ENCODE results near the gene NCKAP5.

The NCKAP5 gene

GRCh38 chr2:133377599-133377998, 190.7 kb downstream of the NCKAP5 start:
- DNase-seq: no peak

DNA sequence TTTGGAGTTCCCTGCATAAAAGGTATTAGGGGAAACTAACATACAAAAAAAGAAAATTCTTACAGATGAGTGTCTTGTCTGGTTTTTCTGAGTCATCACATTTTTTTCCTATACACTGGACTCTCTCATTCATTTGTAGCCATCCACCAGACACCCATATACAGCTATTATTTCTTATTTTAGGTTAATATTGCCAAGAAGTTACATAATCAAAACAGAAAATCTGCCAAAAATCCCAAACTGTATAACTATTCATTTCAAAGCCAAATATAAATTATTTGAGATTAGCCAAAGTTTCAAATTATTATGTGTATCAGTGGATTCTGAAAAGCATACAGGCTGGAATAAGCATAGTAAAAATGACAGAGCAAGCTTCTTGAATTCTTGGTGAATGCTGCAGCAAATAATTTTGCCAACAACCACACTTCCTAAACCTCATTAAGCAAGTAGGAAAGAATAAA, 191.2 kb downstream of the NCKAP5 start:
- no peak for DNase-seq

- no peak for DNase-seq
These were observed 193.5 kb downstream of the NCKAP5 start for GRCh38 chr2:133374781-133375180.

- no peak for DNase-seq
These were observed 197.0 kb downstream of the NCKAP5 start for GRCh38 chr2:133371286-133371685.

DNA sequence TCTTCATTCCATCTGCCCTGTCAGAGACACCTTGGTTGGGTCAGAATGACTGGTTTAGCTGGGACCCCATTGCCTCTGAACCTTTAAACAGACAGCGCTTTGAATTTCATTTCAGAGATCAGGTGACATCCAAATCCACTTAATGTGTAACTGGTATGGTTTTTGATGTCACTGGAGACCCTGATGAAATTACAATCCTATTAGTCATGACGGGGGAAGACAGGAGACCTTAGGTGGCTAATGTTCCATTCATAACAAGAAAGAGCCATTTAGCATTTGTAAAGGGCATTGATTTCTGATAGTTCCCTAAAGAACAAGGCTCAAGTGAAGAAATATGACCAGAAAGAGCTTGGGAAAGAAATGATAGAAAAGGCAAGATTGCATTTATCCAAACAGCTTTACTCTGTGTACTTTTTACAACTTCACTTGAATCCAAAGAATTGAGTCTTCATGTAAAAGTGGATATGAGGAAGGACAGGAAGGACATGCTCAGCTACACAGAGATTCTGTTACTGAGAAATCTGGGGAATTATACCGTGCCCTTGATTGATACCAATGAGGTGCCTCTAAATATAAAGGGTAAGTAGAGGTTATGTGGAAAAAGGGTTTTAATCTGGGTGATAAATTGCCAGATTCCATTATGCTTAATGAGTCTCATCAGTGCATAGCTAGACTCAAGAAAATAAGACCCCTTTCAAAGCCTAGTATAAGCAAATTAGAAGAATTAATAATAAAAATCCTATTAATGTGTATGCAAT, 198.2 kb downstream of the NCKAP5 start:
- no peak for DNase-seq

DNA sequence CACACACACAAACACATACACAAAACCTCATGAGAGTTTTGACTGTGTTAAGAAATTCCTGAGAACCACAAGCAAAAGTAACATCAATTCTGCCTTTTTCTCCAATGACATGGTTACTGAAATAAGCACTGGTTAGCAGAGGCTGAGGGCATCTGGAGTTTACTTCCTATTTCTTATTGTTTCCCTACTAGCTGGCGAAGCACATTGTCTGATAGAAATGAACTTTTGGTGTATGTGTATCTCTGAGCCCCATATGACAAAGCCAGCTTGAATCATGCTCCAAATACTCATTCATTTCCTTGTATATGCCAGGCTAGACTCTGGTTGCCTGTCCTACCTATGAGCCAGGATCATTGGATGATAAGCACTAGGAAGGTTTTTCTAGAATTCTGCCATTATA, 203.1 kb downstream of the NCKAP5 start:
- no peak for DNase-seq

GRCh38 chr2:133364636-133365035, 203.6 kb downstream of the NCKAP5 start:
- DNase-seq: no peak

DNA sequence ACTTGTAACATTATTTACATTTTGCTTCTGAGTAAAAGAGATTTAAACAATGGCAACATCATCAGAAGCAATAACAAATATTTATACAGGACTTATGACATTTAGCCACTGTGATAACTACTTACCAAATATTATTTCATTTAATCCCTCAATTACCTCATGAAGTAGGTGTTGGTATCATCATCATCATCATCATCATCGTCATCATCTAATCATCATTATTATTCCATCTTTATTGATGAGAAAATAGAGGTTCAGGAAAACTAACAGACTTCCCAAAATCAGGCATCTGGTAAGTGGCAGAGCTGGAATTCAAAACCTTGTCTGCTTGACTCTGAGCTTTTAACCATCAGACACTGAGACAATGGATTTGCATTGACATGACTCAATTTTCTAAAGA, 204.4 kb downstream of the NCKAP5 start:
- no peak for DNase-seq

GRCh38 chr2:133362061-133362476, 206.2 kb downstream of the NCKAP5 start:
- peak; percentile 20 for DNase-seq

GRCh38 chr2:133360882-133361281, 207.4 kb downstream of the NCKAP5 start:
- no peak for DNase-seq

DNA sequence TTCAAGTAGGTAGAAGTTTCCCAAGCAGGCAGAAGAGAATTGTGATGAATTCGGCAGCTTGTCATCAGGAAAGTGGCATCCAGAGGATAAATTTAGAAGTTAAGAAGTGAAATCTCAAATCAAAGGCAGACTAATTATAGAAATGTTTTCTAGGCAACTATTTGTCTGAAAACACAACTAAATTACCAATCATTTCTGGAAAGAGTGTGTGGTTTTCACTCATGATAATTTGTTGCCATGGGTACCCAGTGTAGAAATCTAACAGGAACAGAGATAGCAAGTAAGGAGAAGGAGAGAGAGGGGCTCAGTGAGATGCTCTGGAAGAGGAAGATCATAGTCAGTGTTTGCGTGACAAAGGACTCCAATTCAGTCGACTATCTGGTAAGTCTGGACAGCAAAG, 208.1 kb downstream of the NCKAP5 start:
- no peak for DNase-seq

DNA sequence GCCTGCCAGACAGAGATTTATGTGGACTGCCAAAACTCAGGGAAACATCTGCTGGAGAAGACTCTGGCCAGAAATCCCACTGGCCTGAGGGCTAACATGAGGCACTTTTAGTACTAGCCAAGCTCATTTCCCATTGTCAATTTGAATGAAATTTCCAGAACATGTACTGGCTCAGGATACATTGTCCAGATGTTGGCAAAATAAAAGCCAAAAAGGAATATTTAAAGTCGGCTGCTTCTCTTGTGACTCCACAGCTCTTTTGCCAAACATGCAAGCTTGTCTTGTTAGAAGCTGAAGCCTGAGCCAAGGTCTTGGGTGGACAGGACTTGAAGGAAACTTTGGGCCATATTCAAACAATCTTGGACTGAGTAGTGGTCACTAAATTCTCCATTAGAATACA, 215.5 kb downstream of the NCKAP5 start:
- no peak for DNase-seq

DNA sequence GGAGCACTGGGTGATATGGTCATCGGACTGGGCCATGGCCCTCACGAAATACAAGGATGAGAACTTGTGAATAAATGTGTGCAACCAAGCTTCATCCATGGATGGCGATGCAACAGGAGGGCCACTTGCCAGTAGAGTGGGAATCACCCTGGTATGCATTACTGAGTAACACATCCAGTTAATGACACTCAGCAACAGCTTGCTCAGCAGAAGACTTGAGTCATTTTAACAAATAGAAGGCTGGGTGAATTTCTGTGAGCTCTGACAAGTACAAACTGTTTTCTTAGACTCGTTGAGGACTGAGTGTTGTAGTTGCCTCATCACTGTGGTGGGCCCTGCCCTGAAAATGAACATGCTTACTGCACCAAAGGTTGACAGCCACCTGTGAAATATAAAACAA, 221.6 kb downstream of the NCKAP5 start:
- no peak for DNase-seq

GRCh38 chr2:133345638-133346037, 222.6 kb downstream of the NCKAP5 start:
- DNase-seq: no peak

- no peak for DNase-seq
These were observed 223.4 kb downstream of the NCKAP5 start for GRCh38 chr2:133344849-133345248.

GRCh38 chr2:133343018-133343352, 225.3 kb downstream of the NCKAP5 start:
- no peak for DNase-seq

DNA sequence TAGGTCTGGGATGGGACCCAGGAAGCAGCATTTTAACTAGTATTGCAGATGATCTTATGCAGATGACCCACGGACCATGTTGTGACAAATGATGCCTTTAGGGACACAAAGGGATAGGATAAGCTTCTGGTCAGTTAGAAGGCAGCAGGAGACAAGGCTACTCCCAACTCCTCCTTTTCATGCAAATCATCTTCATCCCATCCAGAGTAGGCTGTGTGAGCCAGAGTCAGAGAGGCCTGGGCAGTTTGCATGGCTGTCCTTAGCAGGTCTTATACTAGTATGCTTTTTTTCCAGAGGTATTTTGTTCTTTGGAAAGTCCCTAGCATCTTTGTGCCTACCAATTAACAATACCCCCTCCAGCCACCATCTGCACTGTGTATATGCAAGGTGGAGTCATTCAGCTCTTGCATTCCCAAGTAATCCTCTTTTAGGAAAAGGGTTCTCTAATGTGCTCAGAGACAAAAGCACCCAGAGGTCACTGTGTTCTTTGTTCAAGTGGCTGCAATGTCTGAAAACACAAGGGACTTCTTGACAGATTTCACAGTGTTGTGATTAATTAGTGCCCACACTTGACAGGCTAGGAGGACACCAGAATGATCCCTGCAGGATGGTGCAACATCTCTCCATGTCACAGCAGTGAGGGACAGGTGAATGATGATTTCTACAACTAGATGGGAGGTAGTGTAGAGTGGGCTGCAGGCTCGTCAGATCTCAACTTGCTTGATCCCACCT, 225.8 kb downstream of the NCKAP5 start:
- DNase-seq: no peak

DNA sequence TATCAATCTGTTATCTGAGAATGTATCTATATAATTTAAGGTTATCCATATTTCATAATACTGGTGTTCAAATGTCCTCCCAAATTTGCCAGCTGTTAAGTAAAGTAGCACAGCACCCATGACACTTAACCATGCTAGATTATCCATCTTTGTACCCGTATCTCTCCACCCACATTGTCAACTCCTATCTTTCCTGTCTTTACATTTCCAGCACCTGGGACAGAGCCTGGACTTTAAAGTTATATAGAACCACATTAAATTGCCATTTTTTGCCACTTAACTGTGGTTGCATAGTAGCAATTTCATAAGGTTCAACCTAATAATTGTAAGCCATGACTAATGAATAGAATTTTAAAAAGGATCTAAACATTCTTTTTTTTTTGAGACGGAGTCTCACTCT, 226.7 kb downstream of the NCKAP5 start:
- no peak for DNase-seq

- no peak for DNase-seq
These were observed 230.0 kb downstream of the NCKAP5 start for GRCh38 chr2:133338224-133338623.

- DNase-seq: no peak
These were observed 233.3 kb downstream of the NCKAP5 start for GRCh38 chr2:133334923-133335322.

GRCh38 chr2:133333181-133333580, 235.1 kb downstream of the NCKAP5 start:
- DNase-seq: no peak

DNA sequence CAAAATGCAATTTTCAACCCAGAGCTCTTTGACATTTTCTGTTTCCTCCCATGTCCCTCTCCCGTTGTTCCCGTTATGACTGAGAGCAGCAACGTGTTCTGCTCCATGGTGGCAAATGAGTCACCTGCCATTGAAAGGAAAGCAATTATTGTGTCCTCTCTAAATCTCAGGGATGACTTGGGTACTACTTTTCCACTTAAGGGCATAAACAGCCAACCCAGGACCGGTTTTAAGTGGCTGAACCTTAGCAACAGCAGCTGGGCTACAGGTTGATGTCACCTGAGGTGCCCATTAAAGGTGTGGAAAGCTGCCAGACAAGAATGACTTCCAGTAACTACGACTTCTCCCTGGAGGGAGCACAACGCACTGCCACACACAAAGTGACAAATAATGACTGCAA, 236.8 kb downstream of the NCKAP5 start:
- DNase-seq: no peak

DNA sequence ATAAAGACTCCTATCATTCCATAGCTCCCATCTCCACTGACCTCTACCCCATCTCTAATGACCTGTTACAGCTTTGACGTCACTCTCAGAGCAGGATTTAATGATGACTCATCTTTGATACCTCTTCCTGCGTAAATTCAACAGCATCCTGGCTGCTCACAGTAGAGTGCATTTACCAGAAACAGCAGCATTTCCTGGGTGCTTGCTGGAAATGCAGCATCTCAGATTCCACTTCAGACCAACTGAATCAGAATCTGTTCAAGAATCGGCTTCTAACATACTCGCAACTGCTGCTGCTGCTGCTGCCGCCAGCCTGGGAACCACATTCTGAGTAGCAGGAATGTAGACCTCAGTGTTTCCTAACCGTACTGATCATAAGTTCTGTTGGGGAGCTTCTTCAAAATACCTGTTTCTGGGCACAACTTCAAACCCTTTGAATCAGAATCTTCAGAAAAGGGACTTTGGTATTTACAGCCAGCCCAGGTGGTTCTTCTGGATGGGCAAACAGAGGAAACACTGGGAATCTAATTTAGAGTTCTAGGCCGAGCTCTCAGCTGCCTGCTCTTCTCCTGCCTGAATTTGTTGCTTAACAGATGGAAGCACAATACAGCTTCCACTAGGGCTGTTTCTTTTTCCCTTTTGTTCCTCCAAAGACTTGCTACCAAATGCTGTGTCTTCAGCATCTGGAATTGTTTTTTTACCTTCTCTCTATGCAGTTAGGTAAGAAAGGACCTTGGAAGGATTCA, 241.4 kb downstream of the NCKAP5 start:
- no peak for DNase-seq

GRCh38 chr2:133324150-133324561, 244.1 kb downstream of the NCKAP5 start:
- DNase-seq: no peak

All from DMS 273 treated with DMSO at 0.1 percent for 48 hours (cell line).